ENCODE measurements around the gene PGBD1. TPM values are rescaled to one million over a fixed set of nuclear protein-coding genes. Genes with fewer than 3 reads are reported as not detected.

The PGBD1 gene
- total RNA-seq, 2 experiments from 2014 or later, result 3.4 to 3.8 TPM

GRCh38 chr6:28335564-28336283, 54.4 kb downstream of the PGBD1 start, which contains the start of gene ZSCAN31:
Gene ZSCAN31, minus strand, starts transcription at chr6:28336148. Its CDS starts 6,465 bp downstream, at chr6:28329683.
- Mint-ChIP-seq H3K9me3 (peaks cover 11% of the 10 kb centered on the region), H3K27me3 (no peaks in the 10 kb centered on the region), H3K4me3 (no peak within 1 kb of the TSS), H3K4me1 (peaks cover 2% of the 10 kb centered on the region), H3K36me3 (peaks cover 2% of the 10 kb centered on the region), H3K27ac (no peak within 1 kb of the TSS)
- peak; percentile 78 for DNase-seq

GRCh38 chr6:28336284-28337120, 55.1 kb downstream of the PGBD1 start:
- Mint-ChIP-seq H3K4me3 (no peak overlapping the region), H3K4me1 (peaks cover 2% of the 10 kb centered on the region), H3K27me3 (no peaks in the 10 kb centered on the region), H3K9me3 (peaks cover 14% of the 10 kb centered on the region), H3K36me3 (peaks cover 2% of the 10 kb centered on the region), H3K27ac (no peak overlapping the region)
- peak; percentile 26 for DNase-seq

- no peaks in the 10 kb centered on the region for H3K27me3 Mint-ChIP-seq
- H3K4me1 Mint-ChIP-seq, result peaks cover 2% of the 10 kb centered on the region
- no peak overlapping the region for H3K27ac Mint-ChIP-seq
- no peak for DNase-seq
- peaks cover 2% of the 10 kb centered on the region for H3K36me3 Mint-ChIP-seq
- H3K9me3 Mint-ChIP-seq, result peaks cover 14% of the 10 kb centered on the region
- H3K4me3 Mint-ChIP-seq, result no peak overlapping the region
Observed at GRCh38 chr6:28337121-28337520, 55.7 kb downstream of the PGBD1 start.

- no peaks in the 10 kb centered on the region for H3K4me1 Mint-ChIP-seq
- H3K4me3 Mint-ChIP-seq, result no peak overlapping the region
- no peak overlapping the region for H3K27ac Mint-ChIP-seq
- peaks cover 5% of the 10 kb centered on the region for H3K27me3 Mint-ChIP-seq
- peaks cover 2% of the 10 kb centered on the region for H3K36me3 Mint-ChIP-seq
- peaks cover 11% of the 10 kb centered on the region for H3K9me3 Mint-ChIP-seq
- DNase-seq, result no peak
Observed at GRCh38 chr6:28340310-28341095, 59.1 kb downstream of the PGBD1 start.

- DNase-seq, result no peak
- peaks cover 2% of the 10 kb centered on the region for H3K36me3 Mint-ChIP-seq
- no peak overlapping the region for H3K4me3 Mint-ChIP-seq
- no peak overlapping the region for H3K27ac Mint-ChIP-seq
- no peaks in the 10 kb centered on the region for H3K4me1 Mint-ChIP-seq
- H3K9me3 Mint-ChIP-seq, result peaks cover 11% of the 10 kb centered on the region
- H3K27me3 Mint-ChIP-seq, result peaks cover 16% of the 10 kb centered on the region
Observed at GRCh38 chr6:28343898-28344677, 62.7 kb downstream of the PGBD1 start.

GRCh38 chr6:28345201-28345600, 63.8 kb downstream of the PGBD1 start:
- Mint-ChIP-seq H3K4me1 (peaks cover 5% of the 10 kb centered on the region), H3K9me3 (peaks cover 7% of the 10 kb centered on the region)

GRCh38 chr6:28347119-28347518, 65.7 kb downstream of the PGBD1 start:
- Mint-ChIP-seq H3K36me3 (no peaks in the 10 kb centered on the region), H3K27me3 (peaks cover 16% of the 10 kb centered on the region), H3K27ac (no peak overlapping the region), H3K9me3 (no peaks in the 10 kb centered on the region), H3K4me3 (no peak overlapping the region), H3K4me1 (peaks cover 21% of the 10 kb centered on the region)
- no peak for DNase-seq

More at GRCh38 chr6:28345201-28345600, 63.8 kb downstream of the PGBD1 start:
- Mint-ChIP-seq H3K27me3 (peaks cover 16% of the 10 kb centered on the region), H3K27ac (no peak overlapping the region), H3K4me3 (no peak overlapping the region), H3K36me3 (no peaks in the 10 kb centered on the region)
- DNase-seq, result no peak

- Mint-ChIP-seq H3K9me3 (no peaks in the 10 kb centered on the region), H3K4me3 (peak overlapping the region; percentile 97), H3K27ac (peak overlapping the region; percentile 89), H3K4me1 (peaks cover 23% of the 10 kb centered on the region), H3K27me3 (peaks cover 15% of the 10 kb centered on the region), H3K36me3 (peaks cover 2% of the 10 kb centered on the region)
- no peak for DNase-seq
Observed at GRCh38 chr6:28349344-28349891, 68.0 kb downstream of the PGBD1 start.

- peak within 1 kb of the TSS; percentile 97 for H3K4me3 Mint-ChIP-seq
- peak; percentile 85 for DNase-seq
- H3K4me1 Mint-ChIP-seq, result peaks cover 23% of the 10 kb centered on the region
- H3K9me3 Mint-ChIP-seq, result no peaks in the 10 kb centered on the region
- H3K36me3 Mint-ChIP-seq, result peaks cover 2% of the 10 kb centered on the region
- peak within 1 kb of the TSS; percentile 89 for H3K27ac Mint-ChIP-seq
- H3K27me3 Mint-ChIP-seq, result peaks cover 11% of the 10 kb centered on the region
Observed at GRCh38 chr6:28349892-28350737, 68.7 kb downstream of the PGBD1 start, which contains the start of gene ZKSCAN3. Gene ZKSCAN3, plus strand, starts transcription at chr6:28349947. Its CDS starts 9,640 bp downstream, at chr6:28359587.

GRCh38 chr6:28351087-28351486, 69.7 kb downstream of the PGBD1 start:
- H3K4me3 Mint-ChIP-seq, result peak overlapping the region; percentile 97
- no peak overlapping the region for H3K27ac Mint-ChIP-seq
- peaks cover 29% of the 10 kb centered on the region for H3K4me1 Mint-ChIP-seq
- no peak for DNase-seq
- peaks cover 11% of the 10 kb centered on the region for H3K27me3 Mint-ChIP-seq
- H3K9me3 Mint-ChIP-seq, result no peaks in the 10 kb centered on the region
- H3K36me3 Mint-ChIP-seq, result peaks cover 2% of the 10 kb centered on the region

- peaks cover 2% of the 10 kb centered on the region for H3K36me3 Mint-ChIP-seq
- DNase-seq, result no peak
- peak overlapping the region; percentile 66 for H3K4me3 Mint-ChIP-seq
- H3K27me3 Mint-ChIP-seq, result peaks cover 11% of the 10 kb centered on the region
- H3K4me1 Mint-ChIP-seq, result peaks cover 33% of the 10 kb centered on the region
- no peak overlapping the region for H3K27ac Mint-ChIP-seq
- no peaks in the 10 kb centered on the region for H3K9me3 Mint-ChIP-seq
Observed at GRCh38 chr6:28351493-28351925, 70.1 kb downstream of the PGBD1 start.

All from activated naive CD8-positive, alpha-beta T cell treated with anti-CD3 and anti-CD28 coated beads for 36 hours (primary cell).